GM06990 (cell line): ENCODE data around the gene TDRD10.

Experiments
- DNase-seq: peaks from one replicate; pipeline ENCODE4 v3.0.0-alpha.2; 2011; ENCODE audit not compliant: insufficient read length; ENCODE audit errors: extremely low read depth
- H3K27me3 ChIP-seq: replicated peaks from 2 replicates; pipeline ENCODE4 v1.6.0; 2011; ENCODE audit warnings: low read length; ENCODE audit not compliant: control insufficient read depth, insufficient read depth
- H3K36me3 ChIP-seq: 2 replicates; pipeline ENCODE4 v1.5.1; 2011; ENCODE audit warnings: low read length; ENCODE audit not compliant: control insufficient read depth, insufficient read depth
- H3K4me3 ChIP-seq: replicated peaks from 2 replicates; pipeline ENCODE4 v1.5.1; 2011; ENCODE audit warnings: low read depth, mild to moderate bottlenecking, control low read depth, low read length
- CTCF ChIP-seq: IDR thresholded peaks from 2 replicates; pipeline ENCODE4 v1.5.1; 2011; ENCODE audit warnings: low read length, control low read depth, mild to moderate bottlenecking, inconsistent platforms; ENCODE audit not compliant: insufficient read depth, poor library complexity, severe bottlenecking

TDRD10 gene

GRCh38 chr1:154490317-154490716 is 11.7 kb upstream of the TDRD10 start:
- no peak for DNase-seq
- no peaks in the 10 kb centered on the region; the same call in 1 of the 2 replicates for H3K27me3 ChIP-seq
- H3K4me3 ChIP-seq: no peak overlapping the region

GRCh38 chr1:154492115-154492514 is 9.9 kb upstream of the TDRD10 start:
- Histone ChIP-seq H3K36me3 (no peaks in the 10 kb centered on the region), H3K4me3 (no peak overlapping the region), H3K27me3 (no peaks in the 10 kb centered on the region; the same call in 1 of the 2 replicates)
- no peak for TF ChIP-seq CTCF
- DNase-seq: peak; percentile 28

More at GRCh38 chr1:154490317-154490716, 11.7 kb upstream of the TDRD10 start:
- TF ChIP-seq CTCF: no peak
- no peaks in the 10 kb centered on the region for H3K36me3 ChIP-seq

GRCh38 chr1:154493276-154493675 is 8.7 kb upstream of the TDRD10 start:
- no peak for DNase-seq
- no peaks in the 10 kb centered on the region for H3K36me3 ChIP-seq
- H3K4me3 ChIP-seq: no peak overlapping the region
- no peak for TF ChIP-seq CTCF
- H3K27me3 ChIP-seq: no peaks in the 10 kb centered on the region; the same call in 1 of the 2 replicates

- no peaks in the 10 kb centered on the region; the same call in 1 of the 2 replicates for H3K27me3 ChIP-seq
- no peak for TF ChIP-seq CTCF
- H3K4me3 ChIP-seq: no peak overlapping the region
- H3K36me3 ChIP-seq: no peaks in the 10 kb centered on the region
- DNase-seq: no peak
Observed at GRCh38 chr1:154495496-154496273, 6.3 kb upstream of the TDRD10 start.

- Histone ChIP-seq H3K27me3 (no peaks in the 10 kb centered on the region; the same call in 1 of the 2 replicates), H3K36me3 (no peaks in the 10 kb centered on the region), H3K4me3 (no peak overlapping the region)
- no peak for TF ChIP-seq CTCF
- DNase-seq: no peak
Observed at GRCh38 chr1:154496383-154496782, 5.6 kb upstream of the TDRD10 start.
